PC-3 (cell line): ENCODE results near the gene APOBEC3C.

Experiments used
- CTCF ChIP-seq: fragments of 300-600 bp; sonication (generic); conservative IDR thresholded peaks from 2 replicates; pipeline ENCODE4 v1.5.1; 2017; ENCODE audit warnings: antibody characterized with exemption, low read depth, mild to moderate bottlenecking, low read length
- EZH2 ChIP-seq: fragments of 300-600 bp; sonication (generic); IDR thresholded peaks from one replicate; pipeline ENCODE4 v1.6.1; 2017; ENCODE audit warnings: antibody characterized with exemption, mild to moderate bottlenecking, low read length; ENCODE audit not compliant: unreplicated experiment
- EZH2phosphoT487 ChIP-seq: fragments of 300-600 bp; sonication (generic); IDR thresholded peaks from 2 replicates; pipeline ENCODE4 v1.6.1; 2018; ENCODE audit warnings: mild to moderate bottlenecking, antibody characterized with exemption, low read length, borderline replicate concordance

GRCh38 chr22:39028281-39028680 lies 14.2 kb downstream of the APOBEC3C start:
- TF ChIP-seq CTCF (no peak), EZH2 (no peak), EZH2phosphoT487 (no peak)
